Endothelial cell of umbilical vein (primary cell): ENCODE measurements around the gene MESP2. TPM values are rescaled to one million over a fixed set of nuclear protein-coding genes. Genes with fewer than 3 reads are reported as not detected.

ENCODE experiments used
- BruUV-seq: library from RNA; stranded (reverse); fragments of 400-500 nt; replicated peaks from 2 replicates; lab custom pipeline; 2021; lab: Mats Ljungman, UMichigan
- CTCF ChIA-PET: fragments of 300-600, 350-600 bp; sonication (Branson Sonifier 250); formaldehyde crosslinking; loops from one replicate; lab custom pipeline; 2021; ENCODE audit warnings: antibody characterized with exemption, inconsistent platforms; lab: Charles Lee
- POLR2A ChIA-PET: fragments of 300-600, 350-600 bp; sonication (Branson Sonifier 250); formaldehyde crosslinking; loops from one replicate; lab custom pipeline; 2021; ENCODE audit warnings: antibody characterized with exemption, inconsistent platforms; lab: Charles Lee
- DNase-seq: peaks from one replicate; pipeline ENCODE4 v3.0.0-alpha.2; 2011; ENCODE audit warnings: low read depth, low spot score
- FAIRE-seq: peaks from 2 replicates; lab custom pipeline; 2011; peaks lifted over from hg19 to GRCh38; lab: Jason Lieb, UNC
- H2AFZ ChIP-seq: 2 replicates; pipeline ENCODE4 v1.6.0; 2012; ENCODE audit warnings: low read depth, low read length, control low read depth, inconsistent platforms
- H3K27ac ChIP-seq: 2 replicates; pipeline ENCODE4 v1.5.1; 2011; ENCODE audit warnings: low read depth, mild to moderate bottlenecking, control low read depth, low read length, moderate library complexity; ENCODE audit not compliant: insufficient read depth
- H3K27me3 ChIP-seq, 2 experiments: 2 replicates each; pipeline versions ENCODE4 v1.6.0 to v1.6.1; 2011; ENCODE audit warnings: low read length in 2 of 2, mixed read lengths in 1 of 2; ENCODE audit not compliant: control insufficient read depth in 2 of 2, insufficient read depth in 2 of 2
- H3K36me3 ChIP-seq, 2 experiments: 2 replicates in 1 of 2; 3 replicates in 1 of 2; pipeline ENCODE4 v1.5.1; 2011; ENCODE audit warnings: low read length in 2 of 2, mild to moderate bottlenecking in 1 of 2, moderate library complexity in 1 of 2; ENCODE audit not compliant: control insufficient read depth in 2 of 2, insufficient read depth in 2 of 2; ENCODE audit errors: extremely low read depth in 1 of 2
- H3K4me1 ChIP-seq: 3 replicates; pipeline ENCODE4 v1.5.1; 2011; ENCODE audit warnings: mild to moderate bottlenecking, low read length; ENCODE audit not compliant: control insufficient read depth, insufficient read depth; ENCODE audit errors: extremely low read depth
- H3K4me2 ChIP-seq: 2 replicates; pipeline ENCODE4 v1.6.1; 2011; ENCODE audit warnings: low read length, control low read depth, mixed read lengths; ENCODE audit not compliant: insufficient read depth
- H3K4me3 ChIP-seq, 3 experiments: fragments of 200-600 bp in 1 of 3; sonication (generic), shearing (Covaris generic) in 1 of 3; replicated peaks in 1 of 3; 2 replicates each; pipeline ENCODE4 v1.5.1; 2011 to 2016; ENCODE audit warnings: control low read depth in 3 of 3, low read length in 3 of 3, mild to moderate bottlenecking in 2 of 3, inconsistent platforms in 1 of 3, low read depth in 1 of 3, moderate library complexity in 1 of 3; ENCODE audit not compliant: insufficient read depth in 1 of 3
- H3K79me2 ChIP-seq: 2 replicates; pipeline ENCODE4 v1.6.0; 2012; ENCODE audit warnings: low read length, inconsistent platforms; ENCODE audit not compliant: control insufficient read depth, insufficient read depth
- H3K9ac ChIP-seq: replicated peaks from 2 replicates; pipeline ENCODE3; 2011; ENCODE audit warnings: low read length, control low read depth; ENCODE audit not compliant: insufficient read depth; ENCODE audit errors: extremely low read depth
- H3K9me1 ChIP-seq: replicated peaks from 3 replicates; pipeline ENCODE4 v1.6.0; 2011; ENCODE audit warnings: mild to moderate bottlenecking, low read length; ENCODE audit not compliant: control insufficient read depth, insufficient read depth; ENCODE audit errors: extremely low read depth
- H3K9me3 ChIP-seq: replicated peaks from 2 replicates; pipeline ENCODE4 v1.5.1; 2012; ENCODE audit warnings: low read length, inconsistent platforms; ENCODE audit not compliant: control insufficient read depth, insufficient read depth
- H4K20me1 ChIP-seq: replicated peaks from 2 replicates; pipeline ENCODE3; 2011; ENCODE audit warnings: mild to moderate bottlenecking, low read length; ENCODE audit not compliant: control insufficient read depth, insufficient read depth; ENCODE audit errors: extremely low read depth
- EZH2 ChIP-seq: IDR thresholded peaks from 2 replicates; pipeline ENCODE4 v1.6.1; 2012; ENCODE audit warnings: borderline replicate concordance, low read depth, mild to moderate bottlenecking, moderate library complexity, low read length, inconsistent platforms; ENCODE audit not compliant: severe bottlenecking
- FOS ChIP-seq: IDR thresholded peaks from 2 replicates; pipeline ENCODE4 v1.6.1; 2011; ENCODE audit warnings: mild to moderate bottlenecking, low read length, moderate library complexity, borderline replicate concordance; ENCODE audit not compliant: insufficient read depth
- GATA2 ChIP-seq: IDR thresholded peaks from 2 replicates; pipeline ENCODE4 v1.7.0; 2011; ENCODE audit warnings: low read depth, mild to moderate bottlenecking, moderate library complexity, mixed read lengths, low read length; ENCODE audit not compliant: insufficient read length, insufficient read depth
- JUN ChIP-seq: IDR thresholded peaks from 2 replicates; pipeline ENCODE4 v1.6.1; 2011; ENCODE audit warnings: borderline replicate concordance, low read depth; ENCODE audit not compliant: insufficient read length, insufficient read depth
- MYC ChIP-seq: IDR thresholded peaks from one replicate; pipeline ENCODE4 v1.6.1; 2011; ENCODE audit warnings: mild to moderate bottlenecking, low read depth, low read length
- POLR2A ChIP-seq: IDR thresholded peaks from 2 replicates; pipeline ENCODE4 v1.6.1; 2012; ENCODE audit warnings: low read depth, mild to moderate bottlenecking, control low read depth, low read length
- POLR2AphosphoS5 ChIP-seq: IDR thresholded peaks from 2 replicates; pipeline ENCODE4 v1.6.1; 2012; ENCODE audit warnings: low read depth, mild to moderate bottlenecking, control low read depth, low read length, moderate library complexity; ENCODE audit not compliant: insufficient read depth
- dilution Hi-C: fragments of 300-500 bp; cut with MboI; formaldehyde crosslinking; loops from one replicate; pipeline ENCODE4 v1.15.0; 2019; ENCODE audit warnings: low sequenced_read_pairs; ENCODE audit not compliant: extremely low pct_ligation_motif_present
- intact Hi-C: fragments of 100-400 bp; cut with micrococcal nuclease; formaldehyde crosslinking; loops from one replicate; pipeline ENCODE4 v1.10.0; 2022
- polyA plus RNA-seq, 4 experiments: library from polyadenylated mRNA; depleted of rRNA in 3 of 4; stranded (reverse) in 3 of 4; unstranded in 1 of 4; fragments of >200 nt; gene quantifications; 2 replicates each; pipeline versions ENCODE4 v1.2.1 to v1.2.3, GENCODE V29; 2011 to 2012; ENCODE audit warnings: missing spikeins in 1 of 4
- total RNA-seq: library from RNA; stranded (reverse); gene quantifications from 2 replicates; pipeline ENCODE4 v1.2.3, GENCODE V29; 2021
- TF ChIP-seq, protein P1 (sequence below): IDR thresholded peaks from 2 replicates; pipeline ENCODE4 v1.6.1; 2011; ENCODE audit not compliant: insufficient read depth, insufficient read length
- TF ChIP-seq, protein P2 (sequence below), 2 donors: IDR thresholded peaks; 1 replicate in 1 of 2; 2 replicates in 1 of 2; pipeline ENCODE4 v1.5.1; 2011; ENCODE audit warnings: low read length in 2 of 2, mild to moderate bottlenecking in 2 of 2, moderate library complexity in 2 of 2, control low read depth in 1 of 2, inconsistent platforms in 1 of 2, low read depth in 1 of 2; ENCODE audit not compliant: insufficient read depth in 1 of 2; ENCODE audit errors: extremely low read depth in 1 of 2

MESP2 gene
- total and polyA plus RNA-seq, 2 donors (not counting 3 experiments of a cell fraction or from before 2014, with no cell fraction given): 0.42 to 0.43 TPM

DNA sequence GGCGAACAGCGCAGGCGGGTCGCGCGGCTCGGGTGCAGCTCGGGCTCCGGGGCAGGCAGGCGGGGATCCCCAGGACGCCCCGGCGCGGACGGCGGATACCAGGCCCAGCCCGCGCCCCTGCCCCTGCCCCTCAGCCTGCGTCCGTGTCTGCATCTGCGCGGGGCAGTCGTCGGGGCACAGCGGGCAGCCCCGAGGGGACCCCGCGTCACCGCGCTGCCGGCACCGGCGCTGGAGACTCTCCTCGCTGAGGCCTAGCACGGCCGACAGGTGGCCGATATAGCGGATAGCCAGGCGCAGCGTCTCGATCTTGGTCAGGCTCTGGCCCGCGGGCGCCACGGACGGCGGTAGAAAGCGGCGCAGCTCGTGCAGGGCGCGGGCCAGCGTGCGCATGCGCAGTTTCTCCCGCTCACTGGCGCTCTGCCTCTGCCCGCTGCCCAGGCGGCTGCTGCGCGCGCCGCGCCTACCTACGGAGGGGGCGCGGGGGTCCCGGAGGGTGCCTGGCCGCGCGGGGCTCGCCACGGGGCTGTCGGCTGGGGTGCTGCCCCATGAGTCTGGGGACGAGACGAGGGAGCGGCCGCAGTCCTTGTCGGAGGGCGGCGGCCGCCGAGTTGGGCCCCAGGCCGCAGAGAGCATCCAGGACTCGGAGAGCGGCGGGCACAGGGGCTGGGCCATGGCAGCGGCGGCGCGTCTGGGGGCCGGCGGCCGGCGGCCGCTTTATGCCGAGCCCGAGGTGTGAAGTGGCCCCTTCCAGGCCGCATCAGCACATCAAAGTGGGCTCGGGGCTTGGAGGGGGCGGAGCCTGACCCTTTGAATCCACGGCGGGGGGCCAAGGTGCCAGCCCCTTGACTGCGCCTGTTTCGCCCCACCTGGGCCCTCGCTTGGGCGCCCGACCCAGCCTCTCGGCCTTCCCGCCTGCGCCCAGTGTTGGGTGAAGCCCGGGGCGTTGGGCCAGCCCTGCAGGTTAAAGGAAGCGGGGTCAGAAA is 25.3 kb upstream of the MESP2 start, which contains the start of gene MESP1:
MESP1 (minus strand) TSS at position 690 of the 983 bp plus-strand sequence; CDS start at position 672, 18 bp downstream.
- Histone ChIP-seq H3K4me2 (peak within 1 kb of the TSS; percentile 62), H3K9me3 (no peaks in the 10 kb centered on the region), H2AFZ (peak within 1 kb of the TSS; percentile 93), H3K36me3 (no peaks in the 10 kb centered on the region), H3K27me3 (peaks cover 3 to 12% of the 10 kb centered on the region in 2 experiments), H3K4me3 (peak within 1 kb of the TSS; percentile 38 to 48 (median 46)), H3K9ac (peak within 1 kb of the TSS; percentile 29), H3K79me2 (no peaks in the 10 kb centered on the region), H3K4me1 (peaks cover 6% of the 10 kb centered on the region), H3K9me1 (no peaks in the 10 kb centered on the region), H3K27ac (no peak within 1 kb of the TSS), H4K20me1 (no peaks in the 10 kb centered on the region)
- no TSS peak for BruUV-seq
- ChIA-PET CTCF (interaction anchor here (0.7 to 4.6 kb wide), 9 partner anchors 10 to 252 kb away, joined by 3 to 29 read pairs (median 4); no protein-coding TSS in a partner anchor), POLR2A (no interaction called here)
- peak; percentile 98 for FAIRE-seq
- peak; percentile 91 for DNase-seq
- dilution Hi-C loops (loop anchor here (25.0 kb wide), 1 partner anchor 111 kb away; no protein-coding TSS in a partner anchor), intact Hi-C loops (loop anchor here (5.0 kb wide), 1 partner anchor 221 kb away; no protein-coding TSS in a partner anchor)
- peak; percentile 74 for TF ChIP-seq POLR2AphosphoS5
- TF ChIP-seq, protein P1, sequence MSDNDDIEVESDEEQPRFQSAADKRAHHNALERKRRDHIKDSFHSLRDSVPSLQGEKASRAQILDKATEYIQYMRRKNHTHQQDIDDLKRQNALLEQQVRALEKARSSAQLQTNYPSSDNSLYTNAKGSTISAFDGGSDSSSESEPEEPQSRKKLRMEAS: peak; percentile 65
- no peak for TF ChIP-seq FOS
- peak; percentile 42 for TF ChIP-seq POLR2A
- no peak for TF ChIP-seq EZH2
- TF ChIP-seq, protein P2, sequence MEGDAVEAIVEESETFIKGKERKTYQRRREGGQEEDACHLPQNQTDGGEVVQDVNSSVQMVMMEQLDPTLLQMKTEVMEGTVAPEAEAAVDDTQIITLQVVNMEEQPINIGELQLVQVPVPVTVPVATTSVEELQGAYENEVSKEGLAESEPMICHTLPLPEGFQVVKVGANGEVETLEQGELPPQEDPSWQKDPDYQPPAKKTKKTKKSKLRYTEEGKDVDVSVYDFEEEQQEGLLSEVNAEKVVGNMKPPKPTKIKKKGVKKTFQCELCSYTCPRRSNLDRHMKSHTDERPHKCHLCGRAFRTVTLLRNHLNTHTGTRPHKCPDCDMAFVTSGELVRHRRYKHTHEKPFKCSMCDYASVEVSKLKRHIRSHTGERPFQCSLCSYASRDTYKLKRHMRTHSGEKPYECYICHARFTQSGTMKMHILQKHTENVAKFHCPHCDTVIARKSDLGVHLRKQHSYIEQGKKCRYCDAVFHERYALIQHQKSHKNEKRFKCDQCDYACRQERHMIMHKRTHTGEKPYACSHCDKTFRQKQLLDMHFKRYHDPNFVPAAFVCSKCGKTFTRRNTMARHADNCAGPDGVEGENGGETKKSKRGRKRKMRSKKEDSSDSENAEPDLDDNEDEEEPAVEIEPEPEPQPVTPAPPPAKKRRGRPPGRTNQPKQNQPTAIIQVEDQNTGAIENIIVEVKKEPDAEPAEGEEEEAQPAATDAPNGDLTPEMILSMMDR (IDR thresholded peaks at IDR 0.05; ENCODE audit: extremely low read depth in 1 of 2, insufficient read depth in 1 of 2, low read depth in 1 of 2, low read length in 2 of 2): peak; percentile 66 to 90
- no peak for TF ChIP-seq JUN
- TF ChIP-seq GATA2: no peak
- TF ChIP-seq MYC: no peak
